Measurements from ENCODE around the gene ADGRL1.

Gene ADGRL1

GRCh38 chr19:14107581-14108461 lies 98.1 kb downstream of the ADGRL1 start:
- no peak for DNase-seq

GRCh38 chr19:14106840-14107239 lies 99.1 kb downstream of the ADGRL1 start:
- DNase-seq: no peak

- DNase-seq: no peak
These were observed 100.3 kb downstream of the ADGRL1 start for GRCh38 chr19:14105680-14106079.

GRCh38 chr19:14103310-14103709 lies 102.7 kb downstream of the ADGRL1 start:
- no peak for DNase-seq

GRCh38 chr19:14102756-14103155 lies 103.2 kb downstream of the ADGRL1 start:
- DNase-seq: no peak

GRCh38 chr19:14102102-14102696 lies 103.8 kb downstream of the ADGRL1 start:
- DNase-seq: no peak

GRCh38 chr19:14101003-14101545 lies 104.9 kb downstream of the ADGRL1 start:
- no peak for DNase-seq
